Erythroblast (primary cell): Measurements from ENCODE around the gene TFB1M.

ENCODE experiments used
- GATA1 ChIP-seq: IDR thresholded peaks from 2 replicates; pipeline ENCODE4 v1.6.1; 2011; ENCODE audit warnings: low read depth, mild to moderate bottlenecking, control low read depth, low read length, moderate library complexity
- POLR2A ChIP-seq: IDR thresholded peaks from 2 replicates; pipeline ENCODE4 v1.6.1; 2011; ENCODE audit warnings: mild to moderate bottlenecking, low read length

DNA sequence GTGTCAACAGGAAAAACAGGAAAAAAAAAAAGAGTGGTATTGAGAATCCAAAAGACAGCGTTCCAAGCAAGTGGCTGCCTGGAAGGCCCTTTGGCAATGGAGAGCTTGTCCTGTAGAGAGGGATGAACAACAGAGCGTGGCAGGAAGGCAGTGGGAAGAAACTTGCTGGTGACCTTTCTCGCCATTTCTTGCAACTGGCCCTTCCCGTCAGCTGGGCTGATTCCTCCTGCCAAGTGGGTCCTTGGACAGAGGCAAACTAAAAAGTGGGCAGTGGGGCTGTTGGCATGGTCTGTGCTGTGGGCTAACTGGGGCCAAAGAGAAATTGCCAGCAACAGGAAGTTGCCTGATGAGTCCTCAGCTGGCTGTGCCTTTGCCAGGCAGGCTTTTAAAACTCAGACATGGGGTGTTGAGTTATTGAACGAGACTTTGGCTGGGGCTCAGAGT, 94.4 kb downstream of the TFB1M start:
- TF ChIP-seq POLR2A: no peak
- no peak for TF ChIP-seq GATA1
